Activated CD8-positive, alpha-beta memory T cell treated with anti-CD3 and anti-CD28 coated beads, Interleukin-2, amount 10 ng/mL, durations not matched to agents 7 days and 5 days (primary cell): ENCODE results near the gene GALNT4. TPM values are rescaled to one million over a fixed set of nuclear protein-coding genes. Genes with fewer than 3 reads are reported as not detected.

Experiments
- ATAC-seq: fragments of 150-1000 bp; cut with Tn5 transposase; one replicate; pipeline ENCODE4 v1.10.0; 2021; ENCODE audit warnings: moderate library complexity
- CTCF ChIA-PET: fragments of 350-600 bp; sonication (Branson Sonifier 250); formaldehyde crosslinking; loops from one replicate; lab custom pipeline; 2021; ENCODE audit warnings: antibody characterized with exemption; lab: Charles Lee
- DNase-seq: peaks from one replicate; pipeline ENCODE4 v3.0.0-alpha.2; 2020
- H3K27ac Mint-ChIP-seq: one replicate; pipeline ENCODE4 v1.8.0; 2021; ENCODE audit warnings: mild to moderate bottlenecking, mixed read lengths
- H3K27me3 Mint-ChIP-seq: one replicate; pipeline ENCODE4 v1.8.0; 2021; ENCODE audit warnings: mixed read lengths
- H3K36me3 Mint-ChIP-seq: one replicate; pipeline ENCODE4 v1.8.0; 2021; ENCODE audit warnings: mild to moderate bottlenecking, mixed read lengths
- H3K4me1 Mint-ChIP-seq: one replicate; pipeline ENCODE4 v1.8.0; 2021; ENCODE audit warnings: mixed read lengths
- H3K4me3 Mint-ChIP-seq: one replicate; pipeline ENCODE4 v1.8.0; 2021; ENCODE audit warnings: mild to moderate bottlenecking, moderate library complexity, mixed read lengths
- H3K9me3 Mint-ChIP-seq: one replicate; pipeline ENCODE4 v1.8.0; 2022; ENCODE audit warnings: low read depth, mixed read lengths
- total RNA-seq, 2 experiments: library from RNA; stranded (reverse); gene quantifications; one replicate each; pipeline ENCODE4 v1.2.3, GENCODE V29; 2021

Gene GALNT4
- total RNA-seq, 2 experiments from 2014 or later: 16.5 to 17.5 TPM

DNA sequence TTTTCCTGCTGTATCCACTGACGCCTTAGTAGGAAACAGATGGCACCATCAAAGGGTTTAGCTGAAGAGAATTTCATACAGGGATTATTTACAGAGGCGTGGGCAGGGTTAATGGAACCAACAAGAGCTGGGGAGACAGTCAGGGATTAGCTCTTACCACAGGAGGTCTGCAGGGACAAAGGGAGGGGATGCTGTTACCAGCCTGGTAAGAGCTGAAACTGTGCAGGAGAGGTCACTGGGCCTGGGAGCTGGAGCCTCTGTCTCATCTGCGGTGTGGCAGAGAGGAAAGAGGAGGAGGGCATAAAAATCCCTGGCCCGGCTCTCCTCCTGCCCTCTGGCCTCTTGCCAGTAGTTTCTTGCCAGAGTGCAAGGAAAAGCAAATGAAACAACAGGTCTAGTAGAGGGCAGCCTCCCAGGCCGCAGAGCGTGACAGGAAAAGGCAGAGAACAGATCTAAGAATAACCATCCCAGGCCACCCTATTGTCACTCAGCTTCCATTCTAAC, 20.1 kb upstream of the GALNT4 start:
- Mint-ChIP-seq H3K4me1 (peaks cover 7% of the 10 kb centered on the region), H3K4me3 (no peak overlapping the region), H3K27ac (no peak overlapping the region), H3K36me3 (no peaks in the 10 kb centered on the region), H3K9me3 (no peaks in the 10 kb centered on the region), H3K27me3 (no peaks in the 10 kb centered on the region)
- DNase-seq (no peak), ATAC-seq (no peak)
- CTCF ChIA-PET: interaction anchor here (0.8 to 2.8 kb wide), 6 partner anchors 17 to 559 kb away, joined by 3 to 14 read pairs (median 6); partner anchors contain the start of gene ATP2B1

DNA sequence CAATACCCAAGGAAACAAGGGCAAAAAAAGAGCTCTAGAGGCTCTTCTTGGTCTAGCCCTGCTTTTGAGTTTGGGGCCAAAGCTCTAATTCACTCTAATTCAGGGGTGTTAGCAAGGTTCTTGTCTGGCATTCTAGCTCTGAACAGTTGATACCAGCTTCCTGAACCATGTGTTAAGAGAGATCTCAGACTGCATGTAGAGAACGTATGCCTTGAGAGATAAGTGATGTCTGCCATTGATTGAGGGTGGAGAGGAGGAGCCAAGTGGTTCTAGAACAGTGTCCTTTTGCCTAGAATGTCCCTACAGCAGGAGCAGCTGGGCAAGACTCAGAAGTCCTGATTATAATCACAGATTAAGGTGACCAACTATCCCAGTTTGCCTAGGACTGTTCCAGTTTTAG, 19.4 kb upstream of the GALNT4 start:
- Mint-ChIP-seq H3K36me3 (no peaks in the 10 kb centered on the region), H3K9me3 (no peaks in the 10 kb centered on the region), H3K27ac (no peak overlapping the region), H3K4me3 (no peak overlapping the region), H3K27me3 (no peaks in the 10 kb centered on the region), H3K4me1 (peaks cover 7% of the 10 kb centered on the region)
- ATAC-seq (no peak), DNase-seq (no peak)
- CTCF ChIA-PET: interaction anchor here (0.9 to 2.8 kb wide), 13 partner anchors 19 to 1397 kb away, joined by 3 to 14 read pairs (median 5); partner anchors contain the start of gene ATP2B1

DNA sequence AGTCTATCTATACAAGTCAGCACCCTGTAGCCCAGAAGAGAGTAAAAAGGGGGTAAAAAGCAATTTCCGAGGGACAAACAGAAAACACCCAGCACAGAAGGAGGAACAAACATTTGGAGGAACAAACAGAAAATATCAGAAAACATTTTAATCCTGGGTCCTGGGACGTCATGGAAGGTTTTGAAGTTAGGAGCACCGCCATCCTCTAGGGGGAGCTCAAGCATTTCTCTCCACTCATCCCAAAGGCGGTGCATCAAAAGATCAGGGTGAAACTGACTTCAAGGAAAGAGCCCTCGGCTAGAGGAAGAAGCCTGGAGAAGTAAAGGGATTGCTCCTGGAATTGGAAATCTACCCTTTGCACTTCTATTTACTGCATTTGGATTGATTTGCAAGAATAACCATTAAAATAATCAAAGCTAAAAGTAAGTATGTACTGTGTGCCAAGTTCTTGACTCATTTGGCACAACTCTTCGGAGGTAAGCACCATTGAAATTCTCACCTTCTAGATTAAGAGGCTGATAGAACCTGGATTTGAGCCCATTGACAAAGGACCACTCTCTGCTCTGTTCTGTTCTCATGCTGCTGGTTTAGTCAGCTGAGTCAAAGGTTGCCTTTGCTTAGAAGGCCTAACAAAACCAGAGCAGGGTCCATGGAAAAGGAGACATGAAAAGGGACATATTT, 18.5 kb upstream of the GALNT4 start:
- H3K9me3 Mint-ChIP-seq: no peaks in the 10 kb centered on the region
- H3K4me3 Mint-ChIP-seq: no peak overlapping the region
- no peak overlapping the region for H3K27ac Mint-ChIP-seq
- peaks cover 7% of the 10 kb centered on the region for H3K4me1 Mint-ChIP-seq
- DNase-seq: peak; percentile 72
- H3K36me3 Mint-ChIP-seq: no peaks in the 10 kb centered on the region
- no peaks in the 10 kb centered on the region for H3K27me3 Mint-ChIP-seq
- CTCF ChIA-PET: interaction anchor here (0.8 to 2.8 kb wide), 18 partner anchors 15 to 1398 kb away, joined by 3 to 14 read pairs (median 4); partner anchors contain the start of gene ATP2B1
- peak; percentile 82 for ATAC-seq

DNA sequence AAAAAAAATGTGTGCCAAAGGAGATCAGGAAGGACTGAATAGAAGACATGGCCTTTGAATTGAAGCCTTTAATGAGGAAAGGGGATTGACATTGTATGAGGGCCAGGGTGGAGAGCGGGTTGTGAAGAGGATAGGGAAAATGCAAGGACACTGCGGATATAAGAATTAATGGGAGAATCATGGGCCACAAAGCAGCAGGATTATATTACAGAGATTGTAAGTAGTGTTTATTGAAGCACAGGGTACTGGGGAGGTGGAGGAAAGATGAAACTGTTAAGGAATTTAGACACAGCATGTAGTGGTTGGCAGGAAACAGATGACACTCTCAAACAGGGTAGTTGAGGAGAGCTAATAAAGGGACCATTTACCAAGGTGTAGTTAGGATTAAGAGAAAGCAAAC, 17.6 kb upstream of the GALNT4 start:
- no peaks in the 10 kb centered on the region for H3K27me3 Mint-ChIP-seq
- CTCF ChIA-PET: interaction anchor here (1.4 to 2.8 kb wide), 7 partner anchors 16 to 712 kb away, joined by 3 to 14 read pairs (median 6); no protein-coding TSS in a partner anchor
- H3K36me3 Mint-ChIP-seq: no peaks in the 10 kb centered on the region
- DNase-seq: no peak
- peak overlapping the region; percentile 9 for H3K27ac Mint-ChIP-seq
- ATAC-seq: no peak
- H3K9me3 Mint-ChIP-seq: no peaks in the 10 kb centered on the region
- no peak overlapping the region for H3K4me3 Mint-ChIP-seq
- peaks cover 7% of the 10 kb centered on the region for H3K4me1 Mint-ChIP-seq

DNA sequence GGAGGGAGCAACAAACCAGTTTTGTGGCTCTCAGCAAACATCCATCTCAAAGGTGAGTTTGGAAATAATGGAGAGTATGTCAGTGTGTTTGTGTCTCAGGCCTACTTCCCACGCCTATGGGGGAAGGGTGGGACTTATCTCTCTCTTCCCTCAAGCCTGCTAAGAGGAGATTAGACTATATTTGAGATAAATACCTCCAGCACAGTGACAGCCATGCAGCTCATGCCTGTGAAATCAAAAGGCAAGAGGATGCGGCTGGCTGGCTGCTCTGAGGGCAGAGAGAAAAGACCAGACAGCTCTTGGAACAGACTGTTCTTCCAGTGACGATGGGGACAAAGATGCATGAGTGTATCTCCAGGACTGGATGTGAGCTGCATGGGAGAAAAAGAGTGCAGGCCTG, 16.0 kb upstream of the GALNT4 start:
- no peak for ATAC-seq
- Mint-ChIP-seq H3K27me3 (no peaks in the 10 kb centered on the region), H3K9me3 (no peaks in the 10 kb centered on the region), H3K4me3 (no peak overlapping the region), H3K36me3 (no peaks in the 10 kb centered on the region), H3K4me1 (peaks cover 7% of the 10 kb centered on the region), H3K27ac (no peak overlapping the region)
- DNase-seq: no peak
- CTCF ChIA-PET: interaction anchor here (1.4 to 1.6 kb wide), 2 partner anchors 521 to 523 kb away, joined by 3 to 6 read pairs; no protein-coding TSS in a partner anchor

DNA sequence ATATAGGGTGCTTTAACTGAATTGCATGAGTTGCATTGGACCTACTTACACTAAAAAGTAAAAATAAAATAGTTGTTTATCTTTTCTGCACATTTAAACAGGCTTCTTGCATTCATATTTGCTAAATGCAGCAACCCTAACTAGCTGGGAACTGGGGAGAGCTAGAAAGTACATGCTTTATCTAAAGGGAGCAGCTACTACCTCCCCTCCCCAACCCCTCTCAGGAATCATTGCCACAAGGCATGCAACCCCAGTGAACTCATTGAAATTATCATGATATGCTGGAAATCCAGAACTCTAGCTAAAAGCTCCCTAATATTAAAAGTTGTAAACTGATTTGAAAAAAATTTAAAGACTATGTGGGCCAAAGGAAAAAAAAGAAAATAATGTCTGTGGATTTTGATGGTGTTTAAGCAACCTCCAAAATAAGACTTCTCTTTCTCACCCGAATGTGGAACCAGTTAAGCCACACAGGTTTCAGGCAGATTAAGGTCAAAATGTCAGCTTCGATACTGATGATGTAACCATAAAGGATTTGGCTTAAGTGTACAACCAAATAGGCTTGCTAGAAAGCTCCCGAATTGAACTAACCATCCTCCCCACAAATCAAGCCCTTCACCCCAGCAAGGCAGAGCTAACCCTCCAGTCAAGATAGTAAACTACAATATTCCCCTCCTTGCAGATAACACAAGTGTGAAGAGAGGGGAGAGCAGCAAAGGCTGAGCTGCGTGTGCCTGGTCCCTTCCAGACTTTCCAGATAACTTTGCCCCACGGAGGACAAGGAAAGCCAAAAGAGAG, 15.0 kb upstream of the GALNT4 start:
- Mint-ChIP-seq H3K9me3 (no peaks in the 10 kb centered on the region), H3K27ac (no peak overlapping the region), H3K4me1 (peaks cover 7% of the 10 kb centered on the region), H3K36me3 (no peaks in the 10 kb centered on the region), H3K4me3 (no peak overlapping the region), H3K27me3 (no peaks in the 10 kb centered on the region)
- CTCF ChIA-PET: interaction anchor here (1.6 kb wide), 1 partner anchor 522 kb away, joined by 6 read pairs; no protein-coding TSS in a partner anchor
- DNase-seq (no peak), ATAC-seq (no peak)

DNA sequence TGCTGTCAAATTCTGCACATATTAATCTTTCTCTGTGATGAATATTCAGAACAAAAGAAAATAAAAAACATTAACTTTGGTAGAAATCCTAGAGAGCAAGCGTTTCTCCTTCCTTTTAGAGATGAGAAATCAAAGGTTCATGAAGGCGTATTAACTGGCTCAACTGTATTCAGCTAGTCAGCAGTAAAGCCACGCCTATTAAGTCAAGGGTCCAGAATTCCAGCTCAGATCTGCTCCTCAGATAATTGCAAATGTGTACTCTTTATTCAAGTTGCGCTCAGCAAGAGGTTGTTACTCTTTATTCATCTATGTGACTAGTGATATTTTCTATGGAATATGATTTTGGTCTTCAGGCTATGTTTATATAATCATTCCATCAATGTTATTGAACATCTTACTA, 14.3 kb upstream of the GALNT4 start:
- ATAC-seq: no peak
- no peak overlapping the region for H3K27ac Mint-ChIP-seq

DNA sequence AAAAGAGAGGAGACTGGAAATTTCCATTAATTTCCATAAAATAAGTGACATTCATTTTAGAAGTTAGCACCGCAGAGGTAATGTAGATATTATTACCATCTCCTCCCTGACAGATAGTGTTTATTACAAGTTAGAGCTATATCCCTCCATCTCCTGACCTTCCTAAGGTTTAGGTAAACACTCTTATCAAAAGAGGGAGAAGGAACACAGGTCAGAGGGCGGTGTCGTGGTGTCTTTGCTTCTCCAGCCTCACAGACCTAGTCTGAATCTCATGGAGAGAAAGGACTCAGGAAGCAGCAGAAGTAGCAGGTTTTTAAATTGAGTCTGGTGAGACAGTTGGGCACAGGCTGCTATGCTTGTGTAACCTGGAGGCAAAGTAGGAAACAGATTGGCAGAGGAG, 12.8 kb upstream of the GALNT4 start:
- no peaks in the 10 kb centered on the region for H3K27me3 Mint-ChIP-seq
- H3K36me3 Mint-ChIP-seq: no peaks in the 10 kb centered on the region
- ATAC-seq: no peak
- no peak overlapping the region for H3K4me3 Mint-ChIP-seq
- H3K27ac Mint-ChIP-seq: no peak overlapping the region
- H3K4me1 Mint-ChIP-seq: peaks cover 2% of the 10 kb centered on the region
- CTCF ChIA-PET: no interaction called here
- no peaks in the 10 kb centered on the region for H3K9me3 Mint-ChIP-seq
- no peak for DNase-seq

More for the DNA sequence above, 14.3 kb upstream of the GALNT4 start:
- no peak for DNase-seq
- Mint-ChIP-seq H3K4me1 (peaks cover 7% of the 10 kb centered on the region), H3K36me3 (no peaks in the 10 kb centered on the region), H3K27me3 (no peaks in the 10 kb centered on the region), H3K9me3 (no peaks in the 10 kb centered on the region), H3K4me3 (no peak overlapping the region)
- CTCF ChIA-PET: interaction anchor here (1.1 to 1.2 kb wide), 2 partner anchors 9 to 524 kb away, joined by 3 read pairs; no protein-coding TSS in a partner anchor

DNA sequence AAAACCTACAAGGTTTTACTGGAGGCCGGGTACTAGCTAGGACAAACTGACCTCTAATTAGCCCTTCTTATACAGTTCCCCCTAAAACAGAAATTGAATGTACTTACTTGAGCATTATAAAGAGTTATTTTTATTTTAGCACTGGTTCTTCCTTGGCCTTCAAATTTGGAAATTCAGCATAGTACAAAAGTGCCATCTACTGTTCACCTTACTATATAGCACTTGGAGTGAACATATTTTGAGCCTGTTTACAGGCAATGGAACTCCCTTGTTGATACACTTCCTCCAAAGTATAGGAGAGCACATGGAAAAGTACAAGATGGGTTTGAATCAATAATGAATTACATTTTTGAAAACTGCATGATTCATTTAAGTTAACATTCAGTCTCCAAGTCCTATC, 5.1 kb upstream of the GALNT4 start:
- Mint-ChIP-seq H3K4me3 (no peak overlapping the region), H3K4me1 (peaks cover 38% of the 10 kb centered on the region), H3K27ac (peak overlapping the region; percentile 64), H3K9me3 (no peaks in the 10 kb centered on the region), H3K36me3 (peaks cover 6% of the 10 kb centered on the region), H3K27me3 (no peaks in the 10 kb centered on the region)
- no peak for ATAC-seq
- CTCF ChIA-PET: interaction anchor here (1.0 to 9.6 kb wide), 8 partner anchors 9 to 511 kb away, joined by 3 to 194 read pairs (median 4); no protein-coding TSS in a partner anchor
- DNase-seq: no peak

DNA sequence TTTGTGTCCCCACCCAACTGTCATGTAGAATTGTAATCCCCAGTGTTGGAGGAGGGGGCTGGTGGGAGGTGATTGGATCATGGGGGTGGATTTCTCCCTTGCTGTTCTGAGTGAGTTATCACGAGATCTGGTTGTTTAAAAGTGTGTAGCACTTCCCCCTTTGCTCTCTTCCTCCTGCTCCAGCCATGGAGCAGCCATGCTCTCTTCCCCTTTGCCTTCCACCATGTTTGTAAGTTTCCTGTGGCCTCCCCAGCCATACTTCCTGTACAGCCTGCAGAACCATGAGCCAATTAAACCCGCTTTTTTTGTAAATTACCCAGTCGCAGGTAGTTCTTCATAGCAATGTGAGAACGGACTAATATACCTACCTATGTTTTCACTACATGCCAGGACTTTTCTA, 3.8 kb upstream of the GALNT4 start:
- Mint-ChIP-seq H3K9me3 (no peaks in the 10 kb centered on the region), H3K27me3 (no peaks in the 10 kb centered on the region), H3K27ac (peak overlapping the region; percentile 71), H3K4me1 (peaks cover 47% of the 10 kb centered on the region), H3K36me3 (peaks cover 18% of the 10 kb centered on the region), H3K4me3 (no peak overlapping the region)
- CTCF ChIA-PET: interaction anchor here (1.3 to 9.6 kb wide), 6 partner anchors 58 to 510 kb away, joined by 3 to 194 read pairs (median 12); no protein-coding TSS in a partner anchor
- DNase-seq (no peak), ATAC-seq (no peak)

DNA sequence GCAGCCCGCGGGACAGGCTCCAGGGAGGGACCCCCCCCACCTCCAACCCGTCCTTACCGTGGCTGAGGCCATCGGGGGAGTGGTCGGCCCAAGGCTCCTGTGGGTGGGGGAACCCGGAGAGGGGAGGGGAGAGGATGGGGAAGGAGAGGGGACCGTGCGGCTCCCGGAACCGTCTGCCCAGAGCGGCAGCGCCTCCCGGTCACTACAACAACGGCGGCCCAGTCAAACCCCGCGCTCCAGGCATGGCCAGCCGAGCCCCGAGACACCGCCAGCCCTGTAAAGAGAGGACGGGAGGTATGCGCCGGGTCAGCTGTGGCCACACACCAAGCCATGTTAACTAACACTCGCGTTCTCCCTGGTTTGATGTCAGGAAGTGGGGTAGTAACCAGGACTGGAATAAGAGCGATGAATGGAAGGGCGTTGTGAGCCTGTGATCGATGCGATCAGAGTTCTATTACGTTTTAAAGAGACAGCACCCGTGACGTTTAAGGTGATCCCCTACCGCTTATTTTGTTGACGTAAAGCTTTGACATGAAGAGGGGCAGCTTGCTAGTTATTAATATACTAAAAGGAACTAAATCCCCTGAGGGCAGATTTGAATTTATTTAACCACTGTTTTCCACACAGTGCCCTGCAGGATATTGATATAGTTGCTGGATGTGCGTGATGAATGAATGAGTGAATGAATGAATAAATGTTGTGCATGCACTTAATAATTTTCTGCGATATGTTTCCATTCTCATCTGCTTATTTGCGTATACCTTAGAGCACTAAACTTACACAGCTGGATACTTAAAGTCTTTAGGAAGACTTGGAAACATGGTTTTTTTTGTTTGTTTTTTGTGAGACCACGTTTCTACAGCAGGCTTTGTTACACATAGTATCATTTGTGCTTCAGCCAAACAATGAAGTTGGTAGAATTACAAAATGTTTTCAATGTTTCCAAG, 1.5 kb upstream of the GALNT4 start, which contains the start of gene POC1B:
POC1B (minus strand) TSS at position 224 of the 947 bp plus-strand sequence; CDS start at position 72, 152 bp downstream.
- DNase-seq (peak; percentile 87), ATAC-seq (peak; percentile 74)
- peak within 1 kb of the TSS; percentile 92 for H3K4me3 Mint-ChIP-seq
- H3K4me1 Mint-ChIP-seq: peaks cover 70% of the 10 kb centered on the region
- H3K36me3 Mint-ChIP-seq: peaks cover 36% of the 10 kb centered on the region
- CTCF ChIA-PET: interaction anchor here (1.0 to 9.6 kb wide), 15 partner anchors 9 to 507 kb away, joined by 3 to 194 read pairs (median 4); partner anchors contain the start of gene ATP2B1
- no peaks in the 10 kb centered on the region for H3K9me3 Mint-ChIP-seq
- no peaks in the 10 kb centered on the region for H3K27me3 Mint-ChIP-seq
- peak within 1 kb of the TSS; percentile 97 for H3K27ac Mint-ChIP-seq

DNA sequence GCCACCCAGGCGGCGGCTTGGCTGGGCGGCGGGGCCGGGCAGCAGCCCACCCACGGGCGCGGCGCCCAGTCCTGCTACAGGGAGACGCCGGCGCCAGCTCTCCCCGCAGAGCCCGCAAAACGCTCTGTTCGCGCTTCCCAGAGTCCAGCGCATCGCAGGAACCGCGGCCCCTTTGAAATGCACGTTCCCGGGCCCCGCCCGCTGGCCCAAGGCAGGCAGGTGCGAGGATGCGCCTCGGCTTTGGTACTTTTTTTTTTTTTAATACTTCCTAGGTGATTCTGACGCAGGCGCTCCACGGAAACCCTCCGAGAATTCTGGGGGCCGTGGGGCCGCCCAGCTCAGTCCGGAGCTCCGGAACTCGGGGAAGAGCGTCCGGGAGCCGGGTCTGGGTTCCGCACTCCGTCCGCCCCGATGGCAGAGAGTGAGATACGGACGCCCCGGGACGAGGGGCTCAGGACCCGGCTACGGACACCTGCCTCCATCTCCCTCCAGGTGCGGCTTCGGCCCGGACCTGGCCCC, 768 bp upstream of the GALNT4 start:
- CTCF ChIA-PET: interaction anchor here (0.7 to 9.6 kb wide), 20 partner anchors 12 to 507 kb away, joined by 3 to 194 read pairs (median 4); partner anchors contain the start of gene ATP2B1
- peaks cover 36% of the 10 kb centered on the region for H3K36me3 Mint-ChIP-seq
- no peaks in the 10 kb centered on the region for H3K27me3 Mint-ChIP-seq
- ATAC-seq (peak; percentile 25), DNase-seq (peak; percentile 67)
- peak overlapping the region; percentile 97 for H3K27ac Mint-ChIP-seq
- no peaks in the 10 kb centered on the region for H3K9me3 Mint-ChIP-seq
- H3K4me1 Mint-ChIP-seq: peaks cover 74% of the 10 kb centered on the region
- peak overlapping the region; percentile 92 for H3K4me3 Mint-ChIP-seq
